Measurements from ENCODE around the gene TAPT1. TPM values are rescaled to one million over a fixed set of nuclear protein-coding genes. Genes with fewer than 3 reads are reported as not detected.

The TAPT1 gene
- total and polyA plus RNA-seq, 2 of the 13 experiments (the other 11 are each of a cell fraction or from before 2014, with no cell fraction given) = 24.5 to 25.3 TPM

DNA sequence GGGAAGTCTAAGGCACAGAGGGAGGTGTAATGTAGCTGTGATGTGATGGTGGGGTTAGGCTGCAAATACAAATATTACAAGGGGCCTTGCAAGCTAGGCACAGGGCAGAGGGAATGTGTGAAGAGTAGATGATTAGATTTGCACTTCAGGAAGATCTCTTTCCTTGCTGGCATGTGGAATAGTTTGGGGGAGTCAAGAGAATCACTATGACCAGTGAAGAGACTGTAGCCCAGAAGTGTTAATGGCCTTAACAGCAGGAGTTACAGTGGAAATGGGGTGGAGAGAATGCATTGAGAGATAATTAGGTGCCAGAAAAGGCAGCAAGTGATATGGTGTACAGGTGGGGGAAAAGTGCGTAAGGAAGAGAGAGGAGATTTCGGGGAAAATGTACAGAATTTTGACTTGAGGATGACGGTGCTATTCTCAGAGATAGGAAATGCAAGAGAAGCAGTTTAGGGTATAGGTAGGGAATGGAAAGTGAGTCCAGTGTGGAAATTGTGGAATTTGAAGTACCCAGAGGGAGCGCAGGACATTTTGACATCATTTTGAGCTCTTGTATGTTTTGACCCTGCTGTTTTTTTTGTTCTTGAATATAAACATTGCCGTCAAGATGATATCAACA lies 10.2 kb upstream of the TAPT1 start:
- in situ Hi-C loops (cut with HindIII; ENCODE audit: extremely low pct_ligation_motif_present, low pct_unique_long_range_greater_than_20kb) (no loop called here), intact Hi-C loops (cut with micrococcal nuclease; ENCODE audit: unreplicated experiment) (no loop called here)
- DNase-seq (ENCODE audit: low spot score) (no peak), ATAC-seq (no peak), FAIRE-seq (no peak)
- Histone ChIP-seq H3K27ac (ENCODE audit: extremely low read length, insufficient read depth, low read length) (no peak overlapping the region), H3K4me1 (ENCODE audit: insufficient read depth, low read length) (peaks cover 19% of the 10 kb centered on the region), H3K9me3 (ENCODE audit: low read length) (no peaks in the 10 kb centered on the region), H4K20me1 (ENCODE audit: insufficient read depth, low read length) (no peaks in the 10 kb centered on the region), H3K4me3 (replicated peaks in 1 of 3; ENCODE audit: insufficient read depth in 1 of 3, low read depth in 2 of 3, low read length in 3 of 3) (no peak overlapping the region), H3K4me2 (ENCODE audit: low read depth, low read length) (no peak overlapping the region), H3K9ac (ENCODE audit: insufficient read depth, low read depth, low read length) (no peak overlapping the region), H2AFZ (ENCODE audit: low read length) (no peak overlapping the region), H3K27me3 (ENCODE audit: control insufficient read depth in 1 of 2, insufficient read depth in 2 of 2, low read length in 2 of 2) (no peaks in the 10 kb centered on the region), H3K36me3 (replicated peaks in 1 of 2; ENCODE audit: control insufficient read depth in 1 of 2, insufficient read depth in 2 of 2, low read length in 2 of 2) (no peaks in the 10 kb centered on the region), H3K79me2 (ENCODE audit: insufficient read depth, low read length) (no peaks in the 10 kb centered on the region)
- POLR2A ChIA-PET = interaction anchor here (1.0 to 1.9 kb wide), 2 partner anchors 9 to 12 kb away, joined by 3 to 7 read pairs; no protein-coding TSS in a partner anchor
- BruUV-seq (replicated peaks) = no TSS peak
- no peak for TF ChIP-seq RXRA (CRISPR knock-in tag; IDR thresholded peaks at IDR 0.05)
- TF ChIP-seq FOXK2 (IDR thresholded peaks at IDR 0.05) = no peak
- no peak for TF ChIP-seq ZNF263 (CRISPR knock-in tag; IDR thresholded peaks at IDR 0.05)
- no peak for TF ChIP-seq ZNF550 (CRISPR knock-in tag; IDR thresholded peaks at IDR 0.05; ENCODE audit: borderline replicate concordance)
- TF ChIP-seq ZNF543 (CRISPR knock-in tag; IDR thresholded peaks at IDR 0.05) = no peak
- TF ChIP-seq, protein P1, sequence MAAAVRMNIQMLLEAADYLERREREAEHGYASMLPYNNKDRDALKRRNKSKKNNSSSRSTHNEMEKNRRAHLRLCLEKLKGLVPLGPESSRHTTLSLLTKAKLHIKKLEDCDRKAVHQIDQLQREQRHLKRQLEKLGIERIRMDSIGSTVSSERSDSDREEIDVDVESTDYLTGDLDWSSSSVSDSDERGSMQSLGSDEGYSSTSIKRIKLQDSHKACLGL (CRISPR knock-in tag; IDR thresholded peaks at IDR 0.05) = no peak
- TF ChIP-seq SAP130 (CRISPR knock-in tag; IDR thresholded peaks at IDR 0.05; ENCODE audit: low read depth) = no peak
- TF ChIP-seq, protein P2, sequence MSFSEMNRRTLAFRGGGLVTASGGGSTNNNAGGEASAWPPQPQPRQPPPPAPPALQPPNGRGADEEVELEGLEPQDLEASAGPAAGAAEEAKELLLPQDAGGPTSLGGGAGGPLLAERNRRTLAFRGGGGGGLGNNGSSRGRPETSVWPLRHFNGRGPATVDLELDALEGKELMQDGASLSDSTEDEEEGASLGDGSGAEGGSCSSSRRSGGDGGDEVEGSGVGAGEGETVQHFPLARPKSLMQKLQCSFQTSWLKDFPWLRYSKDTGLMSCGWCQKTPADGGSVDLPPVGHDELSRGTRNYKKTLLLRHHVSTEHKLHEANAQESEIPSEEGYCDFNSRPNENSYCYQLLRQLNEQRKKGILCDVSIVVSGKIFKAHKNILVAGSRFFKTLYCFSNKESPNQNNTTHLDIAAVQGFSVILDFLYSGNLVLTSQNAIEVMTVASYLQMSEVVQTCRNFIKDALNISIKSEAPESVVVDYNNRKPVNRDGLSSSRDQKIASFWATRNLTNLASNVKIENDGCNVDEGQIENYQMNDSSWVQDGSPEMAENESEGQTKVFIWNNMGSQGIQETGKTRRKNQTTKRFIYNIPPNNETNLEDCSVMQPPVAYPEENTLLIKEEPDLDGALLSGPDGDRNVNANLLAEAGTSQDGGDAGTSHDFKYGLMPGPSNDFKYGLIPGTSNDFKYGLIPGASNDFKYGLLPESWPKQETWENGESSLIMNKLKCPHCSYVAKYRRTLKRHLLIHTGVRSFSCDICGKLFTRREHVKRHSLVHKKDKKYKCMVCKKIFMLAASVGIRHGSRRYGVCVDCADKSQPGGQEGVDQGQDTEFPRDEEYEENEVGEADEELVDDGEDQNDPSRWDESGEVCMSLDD (CRISPR knock-in tag; IDR thresholded peaks at IDR 0.05; ENCODE audit: borderline replicate concordance) = no peak
- TF ChIP-seq ZNF24 (IDR thresholded peaks at IDR 0.05) = no peak
- TF ChIP-seq, protein P3, sequence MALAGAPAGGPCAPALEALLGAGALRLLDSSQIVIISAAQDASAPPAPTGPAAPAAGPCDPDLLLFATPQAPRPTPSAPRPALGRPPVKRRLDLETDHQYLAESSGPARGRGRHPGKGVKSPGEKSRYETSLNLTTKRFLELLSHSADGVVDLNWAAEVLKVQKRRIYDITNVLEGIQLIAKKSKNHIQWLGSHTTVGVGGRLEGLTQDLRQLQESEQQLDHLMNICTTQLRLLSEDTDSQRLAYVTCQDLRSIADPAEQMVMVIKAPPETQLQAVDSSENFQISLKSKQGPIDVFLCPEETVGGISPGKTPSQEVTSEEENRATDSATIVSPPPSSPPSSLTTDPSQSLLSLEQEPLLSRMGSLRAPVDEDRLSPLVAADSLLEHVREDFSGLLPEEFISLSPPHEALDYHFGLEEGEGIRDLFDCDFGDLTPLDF (CRISPR knock-in tag; IDR thresholded peaks at IDR 0.05) = no peak
- TF ChIP-seq, protein P4, sequence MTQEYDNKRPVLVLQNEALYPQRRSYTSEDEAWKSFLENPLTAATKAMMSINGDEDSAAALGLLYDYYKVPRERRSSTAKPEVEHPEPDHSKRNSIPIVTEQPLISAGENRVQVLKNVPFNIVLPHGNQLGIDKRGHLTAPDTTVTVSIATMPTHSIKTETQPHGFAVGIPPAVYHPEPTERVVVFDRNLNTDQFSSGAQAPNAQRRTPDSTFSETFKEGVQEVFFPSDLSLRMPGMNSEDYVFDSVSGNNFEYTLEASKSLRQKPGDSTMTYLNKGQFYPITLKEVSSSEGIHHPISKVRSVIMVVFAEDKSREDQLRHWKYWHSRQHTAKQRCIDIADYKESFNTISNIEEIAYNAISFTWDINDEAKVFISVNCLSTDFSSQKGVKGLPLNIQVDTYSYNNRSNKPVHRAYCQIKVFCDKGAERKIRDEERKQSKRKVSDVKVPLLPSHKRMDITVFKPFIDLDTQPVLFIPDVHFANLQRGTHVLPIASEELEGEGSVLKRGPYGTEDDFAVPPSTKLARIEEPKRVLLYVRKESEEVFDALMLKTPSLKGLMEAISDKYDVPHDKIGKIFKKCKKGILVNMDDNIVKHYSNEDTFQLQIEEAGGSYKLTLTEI (CRISPR knock-in tag; conservative IDR thresholded peaks at IDR 0.05) = no peak
- no peak for TF ChIP-seq GATA4 (IDR thresholded peaks at IDR 0.05; ENCODE audit: borderline replicate concordance, low read depth)
- TF ChIP-seq SMAD9 (CRISPR knock-in tag; IDR thresholded peaks at IDR 0.05) = no peak
- no peak for TF ChIP-seq ZNF460 (CRISPR knock-in tag; IDR thresholded peaks at IDR 0.05; ENCODE audit: borderline replicate concordance)
- TF ChIP-seq MIXL1 (CRISPR knock-in tag; IDR thresholded peaks at IDR 0.05) = no peak
- no peak for TF ChIP-seq ZNF264 (CRISPR knock-in tag; IDR thresholded peaks at IDR 0.05)
- TF ChIP-seq ZC3H4 (CRISPR knock-in tag; IDR thresholded peaks at IDR 0.05; ENCODE audit: borderline replicate concordance) = no peak
- TF ChIP-seq SALL2 (CRISPR knock-in tag; IDR thresholded peaks at IDR 0.05) = no peak
- WGBS (ENCODE audit: low lambda C conversion rate) = 96% methylated on average over 5 of the region's 5 CpGs
- CTCF ChIA-PET (ENCODE audit: low intra/inter-chr PET ratio, low total read pairs) = no interaction called here

Data from HepG2 (cell line).